Measurements from ENCODE around the gene RIMS4. TPM values are rescaled to one million over a fixed set of nuclear protein-coding genes. Genes with fewer than 3 reads are reported as not detected.

Gene RIMS4
- total RNA-seq, 2 donors from 2014 or later = 0.47 to 1.5 TPM

DNA sequence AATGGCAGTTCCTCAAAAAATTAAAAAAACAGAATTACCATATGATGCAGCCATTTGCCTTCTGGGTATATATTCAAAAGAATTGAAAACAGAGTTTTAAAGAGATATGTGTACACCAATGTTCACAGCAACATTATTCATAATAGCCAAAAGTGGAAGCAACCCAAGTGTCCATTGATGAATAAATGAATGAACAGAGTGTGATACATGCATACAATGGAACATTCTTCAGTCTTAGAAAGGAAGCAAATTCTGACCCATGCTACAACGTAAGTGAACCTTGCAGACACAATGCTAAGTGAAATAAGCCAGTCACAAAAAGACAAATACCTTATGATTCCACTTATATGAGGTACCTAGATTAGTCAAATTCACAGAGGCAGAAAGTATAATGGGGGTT is 40.5 kb upstream of the RIMS4 start:
- TF ChIP-seq, protein P1, sequence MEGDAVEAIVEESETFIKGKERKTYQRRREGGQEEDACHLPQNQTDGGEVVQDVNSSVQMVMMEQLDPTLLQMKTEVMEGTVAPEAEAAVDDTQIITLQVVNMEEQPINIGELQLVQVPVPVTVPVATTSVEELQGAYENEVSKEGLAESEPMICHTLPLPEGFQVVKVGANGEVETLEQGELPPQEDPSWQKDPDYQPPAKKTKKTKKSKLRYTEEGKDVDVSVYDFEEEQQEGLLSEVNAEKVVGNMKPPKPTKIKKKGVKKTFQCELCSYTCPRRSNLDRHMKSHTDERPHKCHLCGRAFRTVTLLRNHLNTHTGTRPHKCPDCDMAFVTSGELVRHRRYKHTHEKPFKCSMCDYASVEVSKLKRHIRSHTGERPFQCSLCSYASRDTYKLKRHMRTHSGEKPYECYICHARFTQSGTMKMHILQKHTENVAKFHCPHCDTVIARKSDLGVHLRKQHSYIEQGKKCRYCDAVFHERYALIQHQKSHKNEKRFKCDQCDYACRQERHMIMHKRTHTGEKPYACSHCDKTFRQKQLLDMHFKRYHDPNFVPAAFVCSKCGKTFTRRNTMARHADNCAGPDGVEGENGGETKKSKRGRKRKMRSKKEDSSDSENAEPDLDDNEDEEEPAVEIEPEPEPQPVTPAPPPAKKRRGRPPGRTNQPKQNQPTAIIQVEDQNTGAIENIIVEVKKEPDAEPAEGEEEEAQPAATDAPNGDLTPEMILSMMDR (IDR thresholded peaks at IDR 0.05) = no peak
- no peaks in the 10 kb centered on the region for H3K36me3 ChIP-seq
- H3K27me3 ChIP-seq = no peaks in the 10 kb centered on the region
- H3K4me1 ChIP-seq = no peaks in the 10 kb centered on the region
- DNase-seq (ENCODE audit: low spot score) = no peak
- no peak overlapping the region for H3K27ac ChIP-seq
- H3K9me3 ChIP-seq = no peaks in the 10 kb centered on the region
- H3K4me3 ChIP-seq = no peak overlapping the region

DNA sequence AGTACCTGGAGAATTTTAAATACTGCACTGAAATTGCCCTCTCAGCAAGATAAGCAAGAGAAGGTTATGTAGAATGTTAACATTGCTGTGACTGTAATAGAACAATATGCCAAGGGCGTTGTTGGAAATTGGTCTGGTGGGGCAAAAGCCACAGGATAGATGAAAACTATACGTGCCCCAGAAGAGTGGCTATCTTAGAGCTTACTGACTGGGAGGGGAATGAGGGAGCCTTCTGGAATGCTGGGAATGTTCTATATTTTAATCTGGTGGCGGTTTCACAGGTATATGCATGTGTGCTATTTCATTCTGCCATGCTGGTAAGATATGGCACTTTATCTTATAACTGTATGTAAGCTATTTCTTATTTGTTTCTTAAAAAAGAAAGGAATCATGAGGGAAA is 39.9 kb upstream of the RIMS4 start:
- Histone ChIP-seq H3K36me3 (no peaks in the 10 kb centered on the region), H3K27ac (no peak overlapping the region), H3K4me3 (no peak overlapping the region), H3K4me1 (no peaks in the 10 kb centered on the region), H3K27me3 (no peaks in the 10 kb centered on the region), H3K9me3 (no peaks in the 10 kb centered on the region)
- TF ChIP-seq, protein P1 (IDR thresholded peaks at IDR 0.05) = no peak
- no peak for DNase-seq (ENCODE audit: low spot score)

DNA sequence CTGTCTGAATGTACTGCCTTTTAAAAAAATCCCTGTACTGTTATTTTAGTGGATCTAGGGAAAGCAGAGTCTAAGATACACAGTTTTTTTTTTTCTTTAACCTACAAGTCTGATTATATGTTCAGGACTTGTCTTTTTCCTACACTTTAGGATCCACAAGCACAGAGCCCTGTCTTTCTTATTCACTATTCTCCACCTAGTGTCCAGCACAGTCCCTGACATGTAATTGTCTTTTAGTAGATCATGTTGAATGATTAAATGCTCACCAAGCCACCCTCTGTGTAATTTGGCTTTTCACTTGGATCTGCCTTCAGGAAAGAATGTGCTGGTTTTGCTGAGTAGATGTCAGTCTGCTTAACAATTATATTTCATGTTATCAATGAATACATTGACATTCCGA is 39.4 kb upstream of the RIMS4 start:
- Histone ChIP-seq H3K27ac (no peak overlapping the region), H3K9me3 (no peaks in the 10 kb centered on the region), H3K36me3 (no peaks in the 10 kb centered on the region), H3K27me3 (no peaks in the 10 kb centered on the region), H3K4me1 (no peaks in the 10 kb centered on the region), H3K4me3 (no peak overlapping the region)
- TF ChIP-seq, protein P1 (IDR thresholded peaks at IDR 0.05) = no peak
- DNase-seq (ENCODE audit: low spot score) = no peak

DNA sequence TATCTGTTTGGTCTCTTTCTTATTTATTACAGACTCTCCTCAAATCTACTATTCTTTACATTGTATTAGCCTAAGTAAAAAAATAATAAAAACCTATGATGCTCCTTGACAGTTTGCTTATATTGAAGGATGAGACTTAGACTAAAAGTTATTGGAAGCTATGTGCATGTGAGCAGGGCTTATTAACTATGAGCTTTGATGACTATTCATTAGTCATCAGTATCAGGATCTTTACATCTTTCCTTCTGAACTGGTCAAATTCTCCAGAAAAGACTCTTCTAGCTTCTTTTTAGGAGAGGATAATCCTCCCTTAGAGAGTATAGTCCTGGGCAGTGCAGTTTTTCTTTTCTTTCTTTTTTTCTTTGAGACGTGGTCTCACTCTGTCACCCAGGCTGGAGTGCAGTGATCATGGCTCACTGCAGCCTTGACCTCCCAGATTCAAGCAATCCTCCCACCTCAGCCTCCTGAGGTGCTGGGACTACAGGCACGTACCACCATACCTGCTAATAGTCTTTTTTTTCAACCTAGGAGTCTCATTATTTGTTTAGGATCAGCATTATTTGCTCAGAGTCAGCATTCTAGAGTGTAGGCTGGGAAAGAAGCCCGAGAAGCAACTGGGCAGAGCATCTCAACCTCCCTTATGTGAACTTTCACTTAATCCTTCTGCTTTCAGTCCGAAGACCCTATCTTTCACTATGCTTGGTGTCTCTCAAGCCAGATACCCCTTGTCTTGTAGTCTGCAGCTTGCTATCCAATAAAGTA is 38.1 kb upstream of the RIMS4 start:
- TF ChIP-seq, protein P1 (IDR thresholded peaks at IDR 0.05) = no peak
- H3K27me3 ChIP-seq = no peaks in the 10 kb centered on the region
- no peaks in the 10 kb centered on the region for H3K36me3 ChIP-seq
- H3K9me3 ChIP-seq = no peaks in the 10 kb centered on the region
- no peak for DNase-seq (ENCODE audit: low spot score)
- H3K4me3 ChIP-seq = no peak overlapping the region
- H3K4me1 ChIP-seq = no peaks in the 10 kb centered on the region
- H3K27ac ChIP-seq = no peak overlapping the region

DNA sequence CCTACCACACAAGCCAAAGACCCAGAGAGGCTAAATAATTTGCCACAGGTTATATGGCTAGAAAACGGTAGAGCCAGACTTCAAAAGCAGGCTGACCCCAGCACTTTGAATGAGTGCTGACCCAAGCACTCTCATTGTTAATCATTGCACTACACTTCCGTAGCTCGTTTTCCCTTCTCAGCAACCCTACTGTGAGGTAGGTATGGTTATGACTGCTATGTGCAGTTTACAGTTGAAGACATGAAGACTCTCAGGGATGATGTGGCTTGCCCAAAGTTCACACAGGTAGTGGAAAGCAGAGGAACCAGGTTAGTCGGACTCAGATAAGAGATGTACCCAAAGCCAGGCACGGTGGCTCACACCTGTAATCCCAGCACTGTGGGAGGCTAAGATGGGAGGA is 33.5 kb upstream of the RIMS4 start:
- Histone ChIP-seq H3K27ac (no peak overlapping the region), H3K27me3 (no peaks in the 10 kb centered on the region), H3K36me3 (no peaks in the 10 kb centered on the region), H3K9me3 (peaks cover 0 to 6% of the 10 kb centered on the region in 2 donors), H3K4me1 (no peaks in the 10 kb centered on the region), H3K4me3 (no peak overlapping the region)
- TF ChIP-seq, protein P1 (IDR thresholded peaks at IDR 0.05) = no peak
- no peak for DNase-seq (ENCODE audit: low spot score)

DNA sequence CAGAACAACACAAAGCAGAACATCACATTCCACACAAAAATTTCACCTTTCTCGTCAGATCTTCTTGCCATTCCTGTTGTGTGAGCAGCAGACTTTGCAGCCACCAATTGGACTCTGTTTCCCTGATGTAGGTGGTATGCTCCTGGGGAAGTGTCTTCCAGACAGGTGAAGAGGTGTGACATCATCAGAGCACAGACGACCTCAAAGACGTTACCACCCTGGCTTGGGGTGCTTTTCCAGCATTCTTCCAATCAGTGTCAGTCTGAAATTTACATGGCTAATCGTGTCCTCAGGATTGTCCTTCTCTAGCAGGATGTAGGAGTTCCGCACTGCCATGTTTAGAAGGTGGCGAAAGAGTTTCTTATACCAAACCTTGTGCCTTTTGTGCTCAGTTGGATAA is 31.6 kb upstream of the RIMS4 start:
- Histone ChIP-seq H3K27ac (no peak overlapping the region), H3K27me3 (no peaks in the 10 kb centered on the region), H3K9me3 (peaks cover 0 to 6% of the 10 kb centered on the region in 2 donors), H3K36me3 (no peaks in the 10 kb centered on the region), H3K4me3 (no peak overlapping the region), H3K4me1 (no peaks in the 10 kb centered on the region)
- TF ChIP-seq, protein P1 (IDR thresholded peaks at IDR 0.05) = no peak
- no peak for DNase-seq (ENCODE audit: low spot score)

All from right atrium auricular region (tissue), 2 donors.